ENCODE results near the gene PGBD5. TPM values are rescaled to one million over a fixed set of nuclear protein-coding genes. Genes with fewer than 3 reads are reported as not detected.

Gene PGBD5
- polyA plus RNA-seq, 1 donor (not counting 4 experiments of a cell fraction or from before 2014, with no cell fraction given) = 0.28 TPM

GRCh38 chr1:230458509-230458908, 32.4 kb upstream of the PGBD5 start:
- Histone ChIP-seq H2AFZ (ENCODE audit: control insufficient read depth, low read length) (no peak overlapping the region), H3K4me2 (ENCODE audit: control insufficient read depth, extremely low read depth, insufficient read depth, low read depth, low read length) (no peak overlapping the region), H3K27me3 (ENCODE audit: control insufficient read depth, extremely low read depth, insufficient read depth, low read length) (peaks cover 3% of the 10 kb centered on the region), H3K9ac (ENCODE audit: control insufficient read depth, extremely low read depth, insufficient read depth, low read length) (no peak overlapping the region), H3K36me3 (ENCODE audit: control insufficient read depth in 2 of 2, extremely low read depth in 1 of 2, insufficient read depth in 2 of 2, low read length in 2 of 2) (no peaks in the 10 kb centered on the region), H3K79me2 (ENCODE audit: control insufficient read depth, insufficient read depth, low read length) (no peaks in the 10 kb centered on the region), H3K4me3 (ENCODE audit: control insufficient read depth in 2 of 3, extremely low read depth in 1 of 3, insufficient read depth in 2 of 3, low read depth in 1 of 3, low read length in 3 of 3) (no peak overlapping the region), H3K4me1 (ENCODE audit: control insufficient read depth, extremely low read depth, insufficient read depth, low read length) (no peaks in the 10 kb centered on the region), H3K9me3 (ENCODE audit: control insufficient read depth, low read depth, low read length) (no peaks in the 10 kb centered on the region), H4K20me1 (ENCODE audit: control insufficient read depth, extremely low read depth, insufficient read depth, low read length) (no peaks in the 10 kb centered on the region), H3K27ac (ENCODE audit: control insufficient read depth, insufficient read depth, low read length) (no peak overlapping the region), H3K9me1 (ENCODE audit: control insufficient read depth, extremely low read depth, insufficient read depth, low read length) (no peaks in the 10 kb centered on the region)
- dilution Hi-C loops (cut with MboI; ENCODE audit: extremely low pct_ligation_motif_present, low sequenced_read_pairs) = no loop called here
- TF ChIP-seq EZH2 (IDR thresholded peaks at IDR 0.05; ENCODE audit: low read length) (no peak), CTCF (optimal IDR thresholded peaks at IDR 0.05 in 1 of 3, IDR thresholded peaks at IDR 0.05 in 1 of 3, conservative IDR thresholded peaks at IDR 0.05 in 1 of 3; ENCODE audit: extremely low read depth in 1 of 3, insufficient read depth in 2 of 3, low read length in 3 of 3) (no peak)
- FAIRE-seq (no peak), DNase-seq (ENCODE audit: low read depth, low spot score) (no peak)

- FAIRE-seq (no peak), DNase-seq (ENCODE audit: low read depth, low spot score) (no peak)
- H3K4me1 ChIP-seq (ENCODE audit: control insufficient read depth, extremely low read depth, insufficient read depth, low read length) = no peaks in the 10 kb centered on the region
- H3K9me3 ChIP-seq (ENCODE audit: control insufficient read depth, low read depth, low read length) = no peaks in the 10 kb centered on the region
- H3K9me1 ChIP-seq (ENCODE audit: control insufficient read depth, extremely low read depth, insufficient read depth, low read length) = no peaks in the 10 kb centered on the region
- H3K36me3 ChIP-seq (ENCODE audit: control insufficient read depth in 2 of 2, extremely low read depth in 1 of 2, insufficient read depth in 2 of 2, low read length in 2 of 2) = no peaks in the 10 kb centered on the region
- H2AFZ ChIP-seq (ENCODE audit: control insufficient read depth, low read length) = no peak overlapping the region
- H3K9ac ChIP-seq (ENCODE audit: control insufficient read depth, extremely low read depth, insufficient read depth, low read length) = no peak overlapping the region
- H3K27ac ChIP-seq (ENCODE audit: control insufficient read depth, insufficient read depth, low read length) = no peak overlapping the region
- H3K4me2 ChIP-seq (ENCODE audit: control insufficient read depth, extremely low read depth, insufficient read depth, low read depth, low read length) = no peak overlapping the region
- H3K4me3 ChIP-seq (ENCODE audit: control insufficient read depth in 2 of 3, extremely low read depth in 1 of 3, insufficient read depth in 2 of 3, low read depth in 1 of 3, low read length in 3 of 3) = no peak overlapping the region
- no peaks in the 10 kb centered on the region for H3K79me2 ChIP-seq (ENCODE audit: control insufficient read depth, insufficient read depth, low read length)
- peaks cover 2% of the 10 kb centered on the region for H3K27me3 ChIP-seq (ENCODE audit: control insufficient read depth, extremely low read depth, insufficient read depth, low read length)
- H4K20me1 ChIP-seq (ENCODE audit: control insufficient read depth, extremely low read depth, insufficient read depth, low read length) = no peaks in the 10 kb centered on the region
- dilution Hi-C loops (cut with MboI; ENCODE audit: extremely low pct_ligation_motif_present, low sequenced_read_pairs) = no loop called here
- TF ChIP-seq EZH2 (IDR thresholded peaks at IDR 0.05; ENCODE audit: low read length) = no peak
- no peak for TF ChIP-seq CTCF (optimal IDR thresholded peaks at IDR 0.05 in 1 of 3, IDR thresholded peaks at IDR 0.05 in 1 of 3, conservative IDR thresholded peaks at IDR 0.05 in 1 of 3; ENCODE audit: extremely low read depth in 1 of 3, insufficient read depth in 2 of 3, low read length in 3 of 3)
Measured at GRCh38 chr1:230456478-230456877, 30.3 kb upstream of the PGBD5 start.

Data from keratinocyte (primary cell).